HG02678 (cell line): ENCODE results near the gene PPM1M.

Source experiments
- ATAC-seq: cut with Tn5 transposase; IDR thresholded peaks from one replicate; pipeline ENCODE4 v1.9.1; 2021; ENCODE audit warnings: mild to moderate bottlenecking, moderate library complexity; ENCODE audit not compliant: unreplicated experiment

Gene PPM1M

DNA sequence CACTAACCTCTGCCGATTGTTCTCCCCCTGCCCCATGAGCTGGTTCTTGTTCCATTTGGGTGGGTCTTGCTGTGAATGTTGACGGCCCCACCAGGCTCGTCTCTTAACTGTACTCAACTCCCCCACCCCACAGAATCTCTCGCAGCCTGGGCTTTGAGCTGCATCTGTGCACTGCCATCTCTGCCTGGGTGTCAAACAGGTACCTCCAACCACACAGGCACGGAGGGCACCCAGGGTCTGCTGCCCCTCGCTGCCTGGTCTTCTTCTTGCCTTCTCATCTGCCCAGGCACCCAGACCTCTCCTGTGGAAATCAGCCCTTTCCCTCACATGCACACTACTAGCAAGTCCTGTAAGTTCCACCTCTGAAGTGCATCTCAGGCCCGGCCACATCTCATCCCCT lies 30.2 kb upstream of the PPM1M start:
- no peak for ATAC-seq

DNA sequence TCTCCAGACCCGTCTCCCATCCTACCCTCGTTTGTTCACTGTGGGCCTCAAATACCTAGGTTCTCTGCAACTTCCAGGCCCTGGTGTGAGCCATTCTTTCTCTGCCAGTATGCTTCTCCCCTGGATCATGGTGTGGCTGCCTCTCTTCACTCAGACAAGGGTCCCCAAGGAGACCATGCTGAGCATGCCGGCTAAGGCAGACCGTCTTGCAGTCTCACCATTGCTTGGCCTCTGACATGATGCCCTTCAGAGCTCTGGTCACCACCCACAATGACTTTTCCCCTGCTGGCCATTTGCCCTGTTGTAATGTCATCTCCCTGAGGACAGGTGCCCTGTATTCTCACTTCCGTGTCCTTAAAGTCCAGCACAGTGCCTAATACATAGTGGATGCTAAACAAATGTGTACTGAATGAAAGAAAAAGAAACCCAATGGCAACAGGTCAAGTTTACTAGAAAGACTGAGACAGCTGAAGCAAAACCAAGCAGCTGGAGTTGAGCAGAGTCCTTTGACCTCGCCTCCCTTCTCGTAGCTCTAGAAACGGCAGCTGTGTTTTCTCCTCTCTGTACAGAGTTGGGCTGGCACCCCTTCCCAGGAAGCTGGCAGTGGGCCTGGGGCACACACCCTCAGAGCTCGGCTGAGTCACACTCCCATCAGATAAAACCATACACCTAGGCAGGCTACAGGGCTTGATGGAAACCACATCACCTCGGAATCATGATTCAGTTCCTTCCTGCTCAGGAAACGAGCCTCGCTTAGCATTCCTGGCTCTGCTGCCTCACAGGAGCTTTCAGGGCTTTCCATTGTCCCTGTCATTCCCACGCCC lies 28.8 kb upstream of the PPM1M start:
- no peak for ATAC-seq

GRCh38 chr3:52217409-52217805 lies 28.2 kb upstream of the PPM1M start:
- ATAC-seq, result no peak

DNA sequence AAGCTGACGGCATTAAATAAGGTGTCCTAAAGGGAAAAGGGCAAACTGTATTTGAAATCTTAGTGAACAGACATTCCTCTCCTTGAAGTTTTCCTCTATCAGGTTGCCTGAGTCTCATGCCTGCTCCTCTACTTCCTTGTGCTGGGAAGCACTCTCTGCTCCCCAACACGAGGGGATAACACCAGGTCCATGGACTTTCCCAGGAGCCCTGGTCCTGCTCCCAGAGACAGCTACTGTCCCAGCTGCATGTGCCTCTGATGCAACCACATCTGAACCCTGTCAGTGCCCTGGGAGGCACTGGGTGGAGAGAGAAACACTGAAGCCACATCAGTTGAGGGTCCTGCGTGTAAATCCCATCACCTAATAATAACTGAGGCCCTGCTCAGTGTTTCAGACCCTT lies 27.5 kb upstream of the PPM1M start:
- no peak for ATAC-seq

- ATAC-seq, result no peak
Observed at GRCh38 chr3:52218454-52218853, 27.1 kb upstream of the PPM1M start.

DNA sequence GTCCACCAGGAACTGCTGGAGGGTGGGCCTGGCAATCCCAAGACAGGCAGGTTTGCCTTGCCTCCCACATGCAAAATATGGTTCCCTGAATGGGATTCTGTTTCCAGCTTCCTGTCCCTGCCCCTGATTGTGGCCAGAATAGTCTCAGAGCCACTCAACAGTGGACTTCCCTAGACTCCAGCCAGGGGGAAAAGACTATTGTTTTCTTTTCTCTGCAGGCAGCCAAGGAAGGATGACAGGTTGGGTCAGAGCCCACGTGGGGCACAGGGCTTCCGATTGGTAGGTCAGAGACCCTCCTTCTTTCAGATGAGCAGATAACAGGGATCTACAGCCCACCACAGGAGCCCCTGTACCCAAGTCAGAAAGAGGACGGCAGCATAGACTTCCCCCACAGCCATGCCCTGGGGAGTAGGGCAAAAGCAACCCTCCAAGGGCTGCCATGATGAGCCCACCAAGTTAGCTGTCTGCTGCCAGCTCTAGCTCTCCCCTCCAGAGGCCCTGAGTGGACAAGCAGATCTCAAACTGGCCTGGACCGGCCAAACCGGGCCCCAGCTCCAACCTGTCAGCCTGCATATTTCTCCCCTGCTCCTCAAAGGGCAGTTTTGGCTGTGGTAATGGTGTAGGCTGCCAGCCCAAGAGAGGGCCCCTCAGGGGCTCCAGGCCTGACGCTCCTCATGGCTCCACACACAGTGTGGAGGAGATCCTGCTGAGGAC lies 26.5 kb upstream of the PPM1M start:
- no peak for ATAC-seq

DNA sequence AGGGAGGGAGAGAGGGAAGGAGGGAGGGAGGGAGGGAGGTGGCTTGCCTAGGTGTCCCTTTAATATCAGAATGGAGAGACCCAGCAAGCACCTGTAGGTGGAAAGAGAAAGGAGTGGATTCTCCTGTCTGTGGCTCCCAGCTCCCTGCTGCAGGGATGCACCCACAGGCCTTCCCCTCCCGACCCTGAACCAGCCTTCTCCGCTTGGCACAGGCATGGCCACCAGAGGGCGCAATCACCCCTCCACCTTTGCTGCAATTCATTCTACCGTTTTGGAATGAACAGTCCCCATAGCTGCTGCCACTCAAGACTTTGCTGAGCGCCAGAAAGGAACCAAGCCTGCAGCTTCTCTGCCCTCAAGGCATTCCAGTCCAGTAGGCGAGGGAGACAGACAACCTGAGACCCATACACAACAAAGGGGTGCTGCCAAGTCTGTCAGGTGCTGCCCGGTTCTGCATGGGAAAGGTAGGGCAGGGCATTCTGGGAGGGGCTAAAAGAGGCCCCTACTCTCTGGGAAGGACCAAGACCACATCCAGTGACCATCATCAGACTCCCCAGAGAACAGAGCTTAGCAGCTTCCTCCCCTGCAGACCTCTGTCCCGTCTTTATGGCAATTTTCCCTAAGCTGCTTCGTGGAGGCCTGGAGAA lies 25.1 kb upstream of the PPM1M start:
- peak; percentile 47 for ATAC-seq

GRCh38 chr3:52221141-52221562 lies 24.4 kb upstream of the PPM1M start:
- no peak for ATAC-seq

DNA sequence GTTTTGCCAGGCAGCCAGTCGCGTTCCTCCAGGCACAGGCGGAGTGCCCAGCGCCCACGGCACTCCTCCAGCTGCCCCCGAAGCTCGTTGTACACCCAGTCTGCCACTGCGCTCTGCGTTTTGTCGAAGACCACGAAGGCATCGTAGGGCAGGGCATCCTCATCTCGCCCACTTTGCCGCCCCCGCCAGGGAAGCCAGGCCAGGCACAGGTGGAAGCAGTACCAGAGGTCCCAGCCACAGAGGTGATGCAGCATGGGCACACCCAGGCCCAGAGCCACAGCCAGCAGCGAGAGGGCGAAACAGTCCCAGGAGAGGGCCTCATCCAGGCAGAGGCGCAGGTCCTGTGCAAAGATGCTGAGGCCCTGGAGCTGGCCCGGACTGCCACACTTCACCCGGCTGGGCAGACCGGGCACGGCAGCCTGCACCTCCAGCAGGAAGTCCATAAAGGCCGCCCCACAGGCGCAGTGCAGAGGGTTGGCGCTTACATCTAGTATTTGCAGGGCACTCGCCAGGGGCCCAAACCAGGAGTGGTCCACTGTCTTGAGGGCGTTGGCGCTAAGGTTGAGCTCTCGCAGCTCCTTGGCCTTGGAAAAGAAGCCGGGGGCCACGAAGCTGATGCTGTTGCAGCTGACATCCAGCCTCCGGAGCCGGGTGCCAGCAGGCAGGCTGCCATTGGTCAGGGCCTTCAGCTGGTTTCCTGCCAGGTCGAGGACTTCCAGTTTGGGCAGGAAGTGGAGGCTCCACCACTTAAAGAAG lies 23.8 kb upstream of the PPM1M start:
- ATAC-seq, result no peak

GRCh38 chr3:52222319-52223221 lies 23.0 kb upstream of the PPM1M start:
- no peak for ATAC-seq

- ATAC-seq, result no peak
Observed at GRCh38 chr3:52223449-52224408, 21.8 kb upstream of the PPM1M start.

- peak; percentile 91 for ATAC-seq
Observed at GRCh38 chr3:52225452-52226228, 19.9 kb upstream of the PPM1M start, which contains the start of gene TLR9. TLR9 (minus strand) TSS chr3:52225645; CDS start chr3:52225529, 116 bp downstream.

- no peak for ATAC-seq
Observed at GRCh38 chr3:52226229-52226817, 19.2 kb upstream of the PPM1M start.

DNA sequence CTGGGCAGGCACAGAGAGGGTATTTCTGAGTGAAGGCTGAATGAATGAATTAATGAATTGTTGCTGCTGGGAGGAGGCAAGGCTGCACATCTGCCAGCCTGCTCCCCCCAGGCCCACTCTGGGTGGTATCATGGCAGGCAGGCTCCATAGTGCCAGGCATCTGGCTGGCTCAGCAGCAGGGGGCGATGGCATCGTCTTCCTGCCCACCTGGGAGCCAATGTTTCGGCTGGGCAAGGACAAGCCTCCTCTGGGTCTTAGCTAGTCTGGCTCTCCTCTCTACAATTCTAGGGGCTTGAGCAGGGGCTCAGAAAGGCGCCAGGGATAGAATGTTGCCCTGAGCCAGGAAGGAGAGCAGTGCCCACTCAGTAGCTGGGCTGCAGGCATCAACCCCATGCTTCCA lies 18.4 kb upstream of the PPM1M start:
- ATAC-seq, result no peak

GRCh38 chr3:52227766-52228165 lies 17.8 kb upstream of the PPM1M start:
- ATAC-seq, result no peak

DNA sequence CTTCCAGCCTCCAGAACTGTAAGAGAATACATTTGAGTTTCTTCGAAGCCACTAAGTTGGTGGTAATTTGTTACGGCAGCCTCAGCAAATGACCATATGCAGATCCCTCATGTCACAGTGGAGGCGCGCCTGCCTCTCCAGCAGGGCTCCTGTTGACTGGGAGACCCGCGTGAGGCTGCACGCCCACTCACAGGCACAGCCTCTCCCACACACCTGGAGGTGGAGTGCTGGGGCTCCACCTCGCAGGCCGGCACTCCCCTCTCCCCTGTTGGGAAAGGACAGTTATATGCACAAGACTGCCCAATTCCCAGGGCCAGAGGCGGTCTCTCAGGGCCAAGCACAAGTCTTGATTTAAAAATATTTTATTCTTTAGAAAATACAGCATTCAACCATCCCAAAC lies 17.3 kb upstream of the PPM1M start:
- no peak for ATAC-seq

- no peak for ATAC-seq
Observed at GRCh38 chr3:52228751-52229291, 16.7 kb upstream of the PPM1M start.
